GM12874 (cell line): ENCODE results near the gene DHX40.

Experiments used
- TF ChIP-seq, protein P1 (sequence below): IDR thresholded peaks from 2 replicates; pipeline ENCODE4 v1.5.1; 2011; ENCODE audit warnings: low read depth, mild to moderate bottlenecking, control low read depth, low read length, moderate library complexity; ENCODE audit not compliant: insufficient read depth

DHX40 gene

DNA sequence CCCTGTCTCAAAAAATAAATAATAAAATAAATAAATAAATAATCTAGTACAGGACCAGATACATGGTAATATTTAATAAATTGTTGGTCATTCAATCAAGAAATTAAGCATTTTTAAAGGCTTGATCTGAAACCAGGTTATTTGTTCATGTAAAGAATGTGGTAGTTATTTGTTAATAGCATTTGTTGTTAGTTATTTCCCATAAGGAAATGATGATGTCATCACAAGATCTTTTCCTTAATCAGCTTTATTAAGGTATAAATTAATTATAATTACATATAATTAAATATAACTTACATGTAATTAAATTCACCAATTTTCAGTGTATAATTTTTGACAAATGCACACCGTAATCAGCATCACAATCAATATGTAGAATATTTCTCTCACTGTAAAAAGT, 19.5 kb upstream of the DHX40 start:
- TF ChIP-seq, protein P1, sequence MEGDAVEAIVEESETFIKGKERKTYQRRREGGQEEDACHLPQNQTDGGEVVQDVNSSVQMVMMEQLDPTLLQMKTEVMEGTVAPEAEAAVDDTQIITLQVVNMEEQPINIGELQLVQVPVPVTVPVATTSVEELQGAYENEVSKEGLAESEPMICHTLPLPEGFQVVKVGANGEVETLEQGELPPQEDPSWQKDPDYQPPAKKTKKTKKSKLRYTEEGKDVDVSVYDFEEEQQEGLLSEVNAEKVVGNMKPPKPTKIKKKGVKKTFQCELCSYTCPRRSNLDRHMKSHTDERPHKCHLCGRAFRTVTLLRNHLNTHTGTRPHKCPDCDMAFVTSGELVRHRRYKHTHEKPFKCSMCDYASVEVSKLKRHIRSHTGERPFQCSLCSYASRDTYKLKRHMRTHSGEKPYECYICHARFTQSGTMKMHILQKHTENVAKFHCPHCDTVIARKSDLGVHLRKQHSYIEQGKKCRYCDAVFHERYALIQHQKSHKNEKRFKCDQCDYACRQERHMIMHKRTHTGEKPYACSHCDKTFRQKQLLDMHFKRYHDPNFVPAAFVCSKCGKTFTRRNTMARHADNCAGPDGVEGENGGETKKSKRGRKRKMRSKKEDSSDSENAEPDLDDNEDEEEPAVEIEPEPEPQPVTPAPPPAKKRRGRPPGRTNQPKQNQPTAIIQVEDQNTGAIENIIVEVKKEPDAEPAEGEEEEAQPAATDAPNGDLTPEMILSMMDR, result no peak

DNA sequence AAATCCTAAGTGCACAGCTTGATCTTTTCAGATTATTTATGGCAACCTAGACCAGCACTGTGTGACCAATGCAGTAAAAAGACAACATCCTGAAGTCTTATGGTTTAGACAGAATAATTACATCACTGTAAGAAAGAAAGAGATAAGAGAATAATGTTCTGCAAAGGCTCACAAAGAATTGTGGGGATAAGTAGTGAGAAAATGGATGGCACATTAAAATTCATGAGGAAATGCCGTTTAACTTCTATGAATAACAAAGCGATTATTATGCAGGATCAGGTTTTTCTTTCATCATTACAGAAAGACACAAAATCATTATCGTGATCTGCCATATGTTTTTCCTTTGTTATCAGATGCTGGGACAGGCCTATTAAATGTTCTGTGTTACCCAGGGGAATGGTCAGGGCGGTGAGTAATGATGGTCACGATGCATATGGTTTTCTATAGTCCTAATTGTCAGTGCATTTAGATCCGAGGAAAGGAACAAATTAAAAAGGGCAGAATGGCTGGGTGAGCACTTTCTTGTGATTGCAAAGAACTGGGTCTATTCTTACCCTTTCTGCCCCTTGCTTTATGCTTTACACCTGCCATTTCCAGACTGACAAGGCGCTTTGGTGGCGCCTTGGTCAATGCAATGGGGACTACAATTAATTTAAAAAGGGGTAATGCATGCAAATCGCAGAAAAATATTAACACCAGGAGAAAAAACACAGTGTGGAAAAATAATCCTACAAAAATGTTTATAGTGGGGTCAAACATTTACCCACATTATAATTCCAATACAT, 18.1 kb upstream of the DHX40 start:
- TF ChIP-seq, protein P1, result no peak

DNA sequence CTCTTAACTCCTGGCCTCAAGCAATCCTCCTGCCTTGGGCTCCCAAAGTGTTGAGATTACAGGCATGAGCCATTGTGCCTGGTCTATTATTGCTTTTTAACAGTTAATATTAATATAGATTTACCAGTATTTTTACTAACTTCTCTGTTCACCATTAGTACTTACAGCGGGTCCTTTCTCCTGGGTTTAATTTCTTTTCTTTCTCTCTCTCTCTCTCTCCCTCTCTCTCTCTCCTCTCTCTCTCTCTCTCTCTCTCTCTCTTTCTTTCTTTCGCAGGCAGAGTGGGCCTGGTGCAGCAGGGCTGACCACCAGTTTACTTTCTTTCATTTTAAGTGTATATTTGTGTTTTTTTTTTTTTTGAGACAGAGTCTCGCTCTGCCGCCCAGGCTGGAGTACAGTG, 14.7 kb upstream of the DHX40 start:
- TF ChIP-seq, protein P1, result no peak

DNA sequence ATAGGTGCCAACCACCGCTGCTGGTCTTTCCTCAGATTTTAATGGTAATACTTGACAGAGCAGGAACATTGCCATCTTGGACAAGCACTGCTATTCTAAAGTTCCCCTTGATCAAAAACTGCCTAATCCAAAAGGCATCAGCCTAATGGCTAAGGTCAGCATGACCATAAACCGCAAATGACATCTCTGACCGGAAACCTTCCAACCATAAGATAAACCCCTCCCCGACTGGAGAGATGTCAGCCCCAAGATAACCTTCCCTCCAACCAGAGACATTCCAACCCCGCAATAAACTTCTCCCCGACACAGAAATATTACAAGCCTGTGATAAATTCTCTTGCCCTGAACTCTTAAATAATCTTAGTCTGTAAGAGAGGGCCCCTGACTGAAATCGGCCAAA, 7.4 kb upstream of the DHX40 start:
- TF ChIP-seq, protein P1, result no peak

DNA sequence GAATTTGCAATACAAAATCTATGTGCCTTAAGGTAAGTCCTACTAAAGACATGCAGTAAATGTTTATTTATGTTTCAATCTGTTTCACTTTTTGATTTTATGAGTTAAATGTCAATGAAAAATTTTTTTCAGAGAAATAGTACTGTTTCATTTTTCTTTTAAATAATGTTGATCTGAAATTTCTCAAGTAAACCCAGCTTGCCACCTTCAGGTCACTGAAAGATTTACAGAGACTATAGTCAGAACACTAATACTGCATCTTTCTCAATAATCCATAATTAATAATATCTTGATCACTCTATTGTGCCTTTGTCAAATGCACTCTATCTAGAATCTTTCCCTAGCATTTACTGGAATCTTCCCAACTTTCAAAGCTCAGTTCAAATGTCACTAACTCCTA, 6.5 kb upstream of the DHX40 start:
- TF ChIP-seq, protein P1, result no peak

DNA sequence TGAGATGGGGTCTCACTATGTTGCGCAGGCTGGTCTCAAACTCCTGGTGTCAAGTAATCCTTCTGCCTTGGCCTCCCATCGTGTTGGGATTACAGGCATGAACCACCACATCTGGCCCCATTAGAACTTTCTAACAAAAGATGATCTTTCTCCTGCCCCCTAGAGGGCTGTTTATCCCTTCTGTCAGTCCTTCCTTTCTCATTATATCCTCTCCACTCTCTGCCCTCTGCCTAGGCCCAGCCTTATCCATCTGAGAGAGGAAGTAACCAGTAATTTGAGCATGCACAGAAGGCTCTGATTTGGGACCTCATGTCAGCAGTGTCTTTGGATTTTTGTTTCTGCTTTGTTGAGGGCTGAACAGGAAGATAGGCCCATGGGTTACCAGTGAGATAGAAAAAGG, 4.4 kb upstream of the DHX40 start:
- TF ChIP-seq, protein P1, result peak; percentile 47

DNA sequence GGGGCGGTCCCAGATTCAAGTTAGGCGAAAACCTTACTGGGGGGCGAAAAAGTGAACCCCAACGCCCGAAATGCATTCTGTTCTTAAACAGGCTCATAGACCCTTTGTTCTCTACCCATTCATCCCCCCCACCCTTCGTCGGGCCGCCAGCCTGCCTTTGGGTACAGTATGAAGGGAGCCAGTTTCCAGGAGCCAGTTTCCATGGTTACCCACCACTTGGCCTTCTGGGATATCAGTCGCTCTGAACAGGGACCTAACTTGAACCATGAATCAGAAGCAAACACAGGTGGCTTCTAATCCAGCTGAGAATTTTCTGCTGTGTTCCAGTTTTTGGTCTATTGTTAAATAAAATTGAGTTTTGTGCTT, 532 bp downstream of the DHX40 start:
- TF ChIP-seq, protein P1, result no peak
